CD4-positive, alpha-beta T cell (primary cell): ENCODE measurements around the gene VDAC2. TPM values are rescaled to one million over a fixed set of nuclear protein-coding genes. Genes with fewer than 3 reads are reported as not detected.
"Not testable (repeated sequence)": the region's sequence is repeated elsewhere in the genome, so short reads cannot be mapped to it uniquely, and the experiment has no call there.

Experiments
- ATAC-seq: fragments of 200-7000 bp; cut with Tn5 transposase; one replicate; pipeline ENCODE4 v1.10.0; 2022; ENCODE audit warnings: mild to moderate bottlenecking; ENCODE audit not compliant: poor library complexity
- CTCF ChIA-PET: fragments of 350-600 bp; sonication (Branson Sonifier 250); formaldehyde crosslinking; loops from one replicate; lab custom pipeline; 2021; ENCODE audit warnings: antibody characterized with exemption, inconsistent platforms; lab: Charles Lee
- POLR2A ChIA-PET: fragments of 350-600 bp; sonication (Branson Sonifier 250); formaldehyde crosslinking; loops from one replicate; lab custom pipeline; 2021; ENCODE audit warnings: antibody characterized with exemption, inconsistent platforms; lab: Charles Lee
- DNase-seq, 14 experiments: peaks; one replicate each; pipeline ENCODE4 v3.0.0-alpha.2; 2013 to 2020; ENCODE audit warnings: mixed read lengths in 2 of 14
- H3K27ac ChIP-seq, 2 donors: one replicate each; pipeline versions ENCODE4 v1.5.1 to v1.7.0; 2013; ENCODE audit warnings: low read length in 2 of 2, low read depth in 1 of 2, mild to moderate bottlenecking in 1 of 2
- H3K27me3 ChIP-seq, 2 experiments: 1 replicate in 1 of 2; 2 replicates in 1 of 2; pipeline versions ENCODE4 v1.6.1 to v1.7.0; 2013; ENCODE audit warnings: low read length in 2 of 2, control low read depth in 1 of 2, mild to moderate bottlenecking in 1 of 2, moderate library complexity in 1 of 2; ENCODE audit not compliant: insufficient read depth in 2 of 2, control insufficient read depth in 1 of 2
- H3K36me3 ChIP-seq: one replicate; pipeline ENCODE4 v1.6.1; 2013; ENCODE audit warnings: low read length, control low read depth; ENCODE audit not compliant: insufficient read depth
- H3K4me1 ChIP-seq: one replicate; pipeline ENCODE4 v1.6.1; 2013; ENCODE audit warnings: low read length, control low read depth; ENCODE audit not compliant: insufficient read depth
- H3K4me3 ChIP-seq: one replicate; pipeline ENCODE4 v1.5.1; 2013; ENCODE audit warnings: mild to moderate bottlenecking, low read length, moderate library complexity
- H3K9me3 ChIP-seq, 2 experiments: 1 replicate in 1 of 2; 2 replicates in 1 of 2; pipeline versions ENCODE4 v1.6.1 to v1.7.0; 2013; ENCODE audit warnings: low read length in 2 of 2, mild to moderate bottlenecking in 2 of 2, control low read depth in 1 of 2, moderate library complexity in 1 of 2; ENCODE audit not compliant: control insufficient read depth in 1 of 2, insufficient read depth in 1 of 2
- H3K27ac Mint-ChIP-seq: one replicate; pipeline ENCODE4 v1.8.0; 2020; ENCODE audit warnings: mixed read lengths
- H3K27me3 Mint-ChIP-seq: one replicate; pipeline ENCODE4 v1.8.0; 2021; ENCODE audit warnings: mixed read lengths
- H3K36me3 Mint-ChIP-seq: one replicate; pipeline ENCODE4 v1.8.0; 2021; ENCODE audit warnings: low read depth, mixed read lengths
- H3K4me1 Mint-ChIP-seq: one replicate; pipeline ENCODE4 v1.8.0; 2021; ENCODE audit warnings: low read depth, mixed read lengths
- H3K4me3 Mint-ChIP-seq: one replicate; pipeline ENCODE4 v1.8.0; 2020; ENCODE audit warnings: mild to moderate bottlenecking, mixed read lengths
- H3K9me3 Mint-ChIP-seq: one replicate; pipeline ENCODE4 v1.8.0; 2020; ENCODE audit warnings: mixed read lengths
- CTCF ChIP-seq: fragments of 200-600 bp; IDR thresholded peaks from one replicate; pipeline ENCODE4 v1.8.0; 2022; ENCODE audit warnings: antibody characterized with exemption, mild to moderate bottlenecking
- intact Hi-C, 2 experiments: fragments of 100-400 bp; cut with DNase I in 1 of 2; cut with micrococcal nuclease in 1 of 2; formaldehyde crosslinking; loops; one replicate each; pipeline versions ENCODE4 v1.15.1 to v1.9.0; 2023 to 2025; cut with DNase I, micrococcal nuclease
- total RNA-seq, 174 experiments: library from RNA in 2 of 174; stranded (reverse) in 2 of 174; gene quantifications; one replicate each; pipeline ENCODE4 v1.2.3 and lab custom pipeline; 2021 to 2026

The VDAC2 gene
- total RNA-seq, 2 experiments from 2014 or later: 141 to 147 TPM

- no peak for ATAC-seq
These were observed 18.6 kb upstream of the VDAC2 start for GRCh38 chr10:75191821-75192568.

GRCh38 chr10:75194625-75195024 lies 16.0 kb upstream of the VDAC2 start:
- DNase-seq, ATAC-seq, H3K36me3 ChIP-seq, H3K4me3 Mint-ChIP-seq, H3K9me3 ChIP-seq, H3K27ac ChIP-seq, H3K27me3 Mint-ChIP-seq, H3K27ac Mint-ChIP-seq, H3K36me3 Mint-ChIP-seq, intact Hi-C loops, H3K9me3 Mint-ChIP-seq, H3K4me1 Mint-ChIP-seq, H3K27me3 ChIP-seq, H3K4me1 ChIP-seq, H3K4me3 ChIP-seq: not testable (repeated sequence)
- ChIA-PET POLR2A (interaction anchor here (0.8 to 1.4 kb wide), 2 partner anchors 9 to 15 kb away, joined by 5 to 6 read pairs; no protein-coding TSS in a partner anchor), CTCF (interaction anchor here (0.6 to 1.5 kb wide), 4 partner anchors 11 to 41 kb away, joined by 3 to 5 read pairs (median 3); partner anchors contain the start of gene COMTD1)

More at GRCh38 chr10:75191821-75192568, 18.6 kb upstream of the VDAC2 start:
- Histone ChIP-seq H3K4me1 (peaks cover 7% of the 10 kb centered on the region), H3K27me3 (no peaks in the 10 kb centered on the region), H3K4me3 (no peak overlapping the region), H3K9me3 (no peaks in the 10 kb centered on the region), H3K27ac (no peak overlapping the region), H3K36me3 (no peaks in the 10 kb centered on the region)
- POLR2A ChIA-PET: no interaction called here
- intact Hi-C loops: no loop called here
- Mint-ChIP-seq H3K36me3 (no peaks in the 10 kb centered on the region), H3K4me3 (no peak overlapping the region), H3K9me3 (no peaks in the 10 kb centered on the region), H3K27me3 (no peaks in the 10 kb centered on the region), H3K4me1 (peaks cover 8% of the 10 kb centered on the region), H3K27ac (no peak overlapping the region)
- peak in 2 of 14 experiments; percentile 36 to 55 for DNase-seq
- no peak for TF ChIP-seq CTCF
- CTCF ChIA-PET: no interaction called here

GRCh38 chr10:75195035-75195763 lies 15.4 kb upstream of the VDAC2 start:
- no peak overlapping the region for H3K27ac Mint-ChIP-seq
- POLR2A ChIA-PET: interaction anchor here (1.4 kb wide), 1 partner anchor 15 kb away, joined by 5 read pairs; no protein-coding TSS in a partner anchor

More at GRCh38 chr10:75195035-75195763, 15.4 kb upstream of the VDAC2 start:
- no peaks in the 10 kb centered on the region for H3K9me3 ChIP-seq
- CTCF ChIA-PET: interaction anchor here (1.2 to 1.5 kb wide), 2 partner anchors 36 to 41 kb away, joined by 3 to 5 read pairs; partner anchors contain the start of gene COMTD1
- TF ChIP-seq CTCF: no peak
- no peak overlapping the region for H3K4me3 ChIP-seq
- Mint-ChIP-seq H3K9me3 (no peaks in the 10 kb centered on the region), H3K36me3 (no peaks in the 10 kb centered on the region), H3K27me3 (no peaks in the 10 kb centered on the region), H3K4me3 (no peak overlapping the region), H3K4me1 (no peaks in the 10 kb centered on the region)
- H3K4me1 ChIP-seq: no peaks in the 10 kb centered on the region
- intact Hi-C loops: no loop called here
- DNase-seq: no peak
- ATAC-seq: no peak
- no peaks in the 10 kb centered on the region for H3K27me3 ChIP-seq
- H3K27ac ChIP-seq: no peak overlapping the region
- H3K36me3 ChIP-seq: no peaks in the 10 kb centered on the region
